CD4-positive, alpha-beta T cell treated with Interleukin-15 for 4 hours (primary cell): ENCODE measurements around the gene NYNRIN.
"Not testable (repeated sequence)": the region's sequence is repeated elsewhere in the genome, so short reads cannot be mapped to it uniquely, and the experiment has no call there.

Experiments used
- DNase-seq: peaks from one replicate; pipeline ENCODE4 v3.0.0-alpha.2; 2020; ENCODE audit warnings: low spot score

Gene NYNRIN

GRCh38 chr14:24431569-24432258, 32.9 kb downstream of the NYNRIN start:
- peak; percentile 91 for DNase-seq

GRCh38 chr14:24432259-24433131, 33.7 kb downstream of the NYNRIN start:
- DNase-seq, result no peak

GRCh38 chr14:24434036-24434435, 35.2 kb downstream of the NYNRIN start:
- DNase-seq, result no peak

GRCh38 chr14:24434676-24435075, 35.9 kb downstream of the NYNRIN start:
- DNase-seq, result no peak

- DNase-seq, result no peak
These were observed 36.5 kb downstream of the NYNRIN start for GRCh38 chr14:24435192-24435810.

- DNase-seq, result no peak
These were observed 37.2 kb downstream of the NYNRIN start for GRCh38 chr14:24435998-24436354.

GRCh38 chr14:24436355-24437019, 37.7 kb downstream of the NYNRIN start:
- DNase-seq, result peak; percentile 62

GRCh38 chr14:24437020-24437735, 38.4 kb downstream of the NYNRIN start:
- no peak for DNase-seq

GRCh38 chr14:24437736-24438067, 38.9 kb downstream of the NYNRIN start:
- DNase-seq, result no peak

GRCh38 chr14:24438223-24439097, 39.7 kb downstream of the NYNRIN start:
- DNase-seq, result no peak

- no peak for DNase-seq
These were observed 40.5 kb downstream of the NYNRIN start for GRCh38 chr14:24439257-24439656.

GRCh38 chr14:24439830-24440605, 41.2 kb downstream of the NYNRIN start:
- DNase-seq, result no peak

GRCh38 chr14:24440606-24441399, 42.0 kb downstream of the NYNRIN start:
- no peak for DNase-seq

GRCh38 chr14:24441485-24441884, 42.7 kb downstream of the NYNRIN start:
- DNase-seq, result no peak

GRCh38 chr14:24441904-24442239, 43.1 kb downstream of the NYNRIN start:
- DNase-seq, result no peak

GRCh38 chr14:24442240-24443052, 43.6 kb downstream of the NYNRIN start, which contains the start of gene SDR39U1:
TSS of gene SDR39U1 (minus strand) at chr14:24442776. CDS start at chr14:24442769, 7 bp downstream.
- DNase-seq, result peak; percentile 99

GRCh38 chr14:24443053-24443665, 44.4 kb downstream of the NYNRIN start:
- DNase-seq, result no peak

- not testable (repeated sequence) for DNase-seq
These were observed 52.0 kb downstream of the NYNRIN start for GRCh38 chr14:24450828-24451227.
